Activated T-cell treated with anti-CD3 and anti-CD28 coated beads, Interleukin-2, amount 50 U/mL, for 48 hours (primary cell): Measurements from ENCODE around the gene ZBED2.

Experiments
- DNase-seq, 2 experiments: peaks; one replicate each; pipeline ENCODE4 v3.0.0-alpha.2; 2020

The ZBED2 gene

GRCh38 chr3:111601810-111602209 is 6.7 kb upstream of the ZBED2 start:
- no peak for DNase-seq

- no peak for DNase-seq
Measured at GRCh38 chr3:111598552-111598951, 3.4 kb upstream of the ZBED2 start.

GRCh38 chr3:111598139-111598538 is 3.0 kb upstream of the ZBED2 start:
- DNase-seq, result no peak

GRCh38 chr3:111596328-111596727 is 1.2 kb upstream of the ZBED2 start:
- DNase-seq, result no peak

GRCh38 chr3:111594781-111595180 is 365 bp downstream of the ZBED2 start:
- no peak for DNase-seq

- DNase-seq, result no peak
Measured at GRCh38 chr3:111594205-111594604, 941 bp downstream of the ZBED2 start.

GRCh38 chr3:111593666-111594065 is 1.5 kb downstream of the ZBED2 start:
- DNase-seq, result no peak

- no peak for DNase-seq
Measured at GRCh38 chr3:111592936-111593335, 2.2 kb downstream of the ZBED2 start.

GRCh38 chr3:111592143-111592542 is 3.0 kb downstream of the ZBED2 start:
- DNase-seq, result no peak

GRCh38 chr3:111591555-111591954 is 3.6 kb downstream of the ZBED2 start:
- DNase-seq, result no peak

GRCh38 chr3:111590143-111590491 is 5.0 kb downstream of the ZBED2 start:
- DNase-seq, result no peak

- DNase-seq, result no peak
Measured at GRCh38 chr3:111589303-111590142, 5.6 kb downstream of the ZBED2 start.

GRCh38 chr3:111588527-111588926 is 6.6 kb downstream of the ZBED2 start:
- no peak for DNase-seq

- no peak for DNase-seq
Measured at GRCh38 chr3:111585217-111585616, 9.9 kb downstream of the ZBED2 start.

GRCh38 chr3:111584744-111585143 is 10.4 kb downstream of the ZBED2 start:
- no peak for DNase-seq

GRCh38 chr3:111582120-111582474 is 13.0 kb downstream of the ZBED2 start:
- DNase-seq, result no peak

- DNase-seq, result no peak
Measured at GRCh38 chr3:111581403-111582119, 13.6 kb downstream of the ZBED2 start.

- DNase-seq, result no peak
Measured at GRCh38 chr3:111579495-111579894, 15.7 kb downstream of the ZBED2 start.

- no peak for DNase-seq
Measured at GRCh38 chr3:111578867-111579266, 16.3 kb downstream of the ZBED2 start.

GRCh38 chr3:111577798-111578685 is 17.1 kb downstream of the ZBED2 start:
- DNase-seq, result no peak

GRCh38 chr3:111577113-111577512 is 18.0 kb downstream of the ZBED2 start:
- DNase-seq, result no peak

- DNase-seq, result no peak
Measured at GRCh38 chr3:111571907-111572460, 23.2 kb downstream of the ZBED2 start.

GRCh38 chr3:111571282-111571681 is 23.9 kb downstream of the ZBED2 start:
- DNase-seq, result no peak
